ENCODE data around the gene GJD3.
A peak's percentile ranks its signal among the peaks of the same experiment; 100 is the strongest.
"Not testable (repeated sequence)": the region's sequence is repeated elsewhere in the genome, so short reads cannot be mapped to it uniquely, and the experiment has no call there.

Gene GJD3, protein sequence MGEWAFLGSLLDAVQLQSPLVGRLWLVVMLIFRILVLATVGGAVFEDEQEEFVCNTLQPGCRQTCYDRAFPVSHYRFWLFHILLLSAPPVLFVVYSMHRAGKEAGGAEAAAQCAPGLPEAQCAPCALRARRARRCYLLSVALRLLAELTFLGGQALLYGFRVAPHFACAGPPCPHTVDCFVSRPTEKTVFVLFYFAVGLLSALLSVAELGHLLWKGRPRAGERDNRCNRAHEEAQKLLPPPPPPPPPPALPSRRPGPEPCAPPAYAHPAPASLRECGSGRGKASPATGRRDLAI

DNA sequence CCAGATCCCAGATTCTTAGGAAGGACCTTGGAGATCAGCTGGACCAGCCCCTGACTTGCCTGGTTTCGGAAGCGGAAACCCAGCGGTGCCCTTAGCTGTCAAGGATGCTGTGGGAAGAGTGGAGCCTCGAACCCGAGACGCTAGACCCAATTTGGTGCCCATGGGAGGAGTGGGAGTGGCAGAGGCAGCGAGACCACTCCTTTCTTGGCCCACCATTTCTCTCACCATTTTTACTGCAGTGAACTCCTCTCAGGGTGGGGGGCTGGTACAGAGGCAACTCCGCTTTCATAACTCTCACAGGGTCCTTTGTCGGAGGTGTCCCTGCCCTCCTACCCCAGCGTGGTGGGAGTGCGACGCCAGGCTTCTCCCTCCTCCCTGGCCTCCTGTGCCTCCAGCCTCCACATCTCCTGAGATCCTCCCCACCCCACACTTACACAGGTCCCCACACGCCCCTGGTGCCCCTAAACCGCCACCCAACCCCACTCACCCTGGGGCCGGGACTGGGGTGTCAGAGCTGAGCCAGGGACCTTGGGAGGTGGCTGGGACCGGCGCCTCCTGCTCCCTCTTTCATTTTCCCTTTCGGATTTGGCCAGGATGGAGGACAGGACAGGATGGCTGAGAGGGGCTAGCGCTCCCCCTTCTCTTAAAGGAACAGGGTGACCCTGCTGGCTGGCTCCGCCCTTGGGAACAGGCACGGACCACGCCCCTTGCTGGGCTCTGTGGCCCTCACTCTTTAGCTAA lies at the start of gene GJD3:
GJD3 (minus strand) TSS at position 617 of the 741 bp plus-strand sequence. CDS start 922 bp downstream, outside the sequence.
- H3K4me1 Mint-ChIP-seq (ENCODE audit: low read depth), result peaks cover 17% of the 10 kb centered on the region
- no peaks in the 10 kb centered on the region for H3K9me3 Mint-ChIP-seq
- H3K36me3 Mint-ChIP-seq (ENCODE audit: low read depth), result no peaks in the 10 kb centered on the region
- H3K27me3 Mint-ChIP-seq, result peaks cover 19% of the 10 kb centered on the region
- H3K27ac Mint-ChIP-seq, result no peak within 1 kb of the TSS
- peak within 1 kb of the TSS; percentile 78 for H3K4me3 Mint-ChIP-seq

DNA sequence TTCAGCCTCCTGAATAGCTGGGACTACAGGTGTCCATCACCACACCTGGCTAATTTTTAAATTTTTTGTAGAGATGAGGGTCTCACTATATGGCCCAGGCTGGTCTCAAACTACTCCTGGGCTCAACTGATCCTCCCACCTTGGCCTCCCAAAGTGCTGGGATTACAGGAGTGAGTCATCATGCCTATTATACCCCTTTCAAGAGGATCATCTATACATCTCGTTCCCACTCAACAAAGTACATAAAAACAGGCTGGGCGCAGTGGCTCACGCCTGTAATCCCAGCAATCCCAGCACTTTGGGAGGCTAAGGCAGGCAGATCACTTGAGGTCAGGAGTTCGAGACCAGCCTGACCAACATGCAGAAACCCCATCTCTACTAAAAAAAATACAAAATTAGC lies 49.8 kb upstream of the GJD3 start:
- peaks cover 57% of the 10 kb centered on the region for H3K36me3 Mint-ChIP-seq (ENCODE audit: low read depth)
- H3K27me3 Mint-ChIP-seq, H3K27ac Mint-ChIP-seq, H3K4me3 Mint-ChIP-seq, H3K9me3 Mint-ChIP-seq: not testable (repeated sequence)
- peaks cover 27% of the 10 kb centered on the region for H3K4me1 Mint-ChIP-seq (ENCODE audit: low read depth)

DNA sequence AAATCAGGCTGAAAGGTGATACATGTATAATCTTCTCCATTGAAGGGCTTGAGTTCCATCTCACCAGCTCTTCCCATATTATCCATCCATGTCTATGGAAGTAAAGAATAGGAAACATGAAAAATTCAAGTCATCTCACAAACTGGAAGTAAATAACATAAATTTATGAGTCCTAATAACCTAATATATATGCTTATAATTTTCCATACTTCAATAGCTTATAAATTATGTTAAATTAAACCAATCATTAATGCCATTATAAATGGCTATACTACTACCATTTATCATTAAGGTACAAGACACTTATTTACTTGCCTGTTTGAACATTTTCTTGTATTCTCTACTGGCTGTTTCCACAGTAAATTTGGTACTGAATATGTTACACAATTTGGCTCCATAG lies 48.3 kb upstream of the GJD3 start:
- peaks cover 18% of the 10 kb centered on the region for H3K4me1 Mint-ChIP-seq (ENCODE audit: low read depth)
- no peaks in the 10 kb centered on the region for H3K9me3 Mint-ChIP-seq
- no peak overlapping the region for H3K27ac Mint-ChIP-seq
- peaks cover 62% of the 10 kb centered on the region for H3K36me3 Mint-ChIP-seq (ENCODE audit: low read depth)
- H3K4me3 Mint-ChIP-seq, result peak overlapping the region; percentile 15
- no peaks in the 10 kb centered on the region for H3K27me3 Mint-ChIP-seq

DNA sequence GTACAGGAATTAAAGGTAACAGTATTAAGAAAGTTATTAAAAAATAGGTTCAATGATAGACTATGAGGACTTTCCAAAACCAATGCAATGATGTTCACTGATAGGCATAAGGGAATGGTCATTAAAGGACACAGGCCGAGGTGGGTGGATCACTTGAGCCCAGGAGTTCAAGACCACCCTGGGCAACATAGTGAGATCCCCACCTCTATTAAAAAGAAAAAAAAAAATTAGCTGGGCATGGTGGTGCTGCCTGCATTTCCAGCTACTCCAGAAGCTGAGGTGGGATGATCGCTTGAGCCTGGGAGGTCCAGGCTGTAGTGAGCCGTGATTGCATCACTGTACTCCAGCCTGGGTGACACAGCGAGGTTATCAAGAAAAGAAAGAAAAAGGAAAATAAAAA lies 47.3 kb upstream of the GJD3 start:
- H3K27me3 Mint-ChIP-seq, result no peaks in the 10 kb centered on the region
- H3K4me3 Mint-ChIP-seq, result no peak overlapping the region
- no peak overlapping the region for H3K27ac Mint-ChIP-seq
- no peaks in the 10 kb centered on the region for H3K9me3 Mint-ChIP-seq
- peaks cover 68% of the 10 kb centered on the region for H3K36me3 Mint-ChIP-seq (ENCODE audit: low read depth)
- H3K4me1 Mint-ChIP-seq (ENCODE audit: low read depth), result peaks cover 13% of the 10 kb centered on the region

DNA sequence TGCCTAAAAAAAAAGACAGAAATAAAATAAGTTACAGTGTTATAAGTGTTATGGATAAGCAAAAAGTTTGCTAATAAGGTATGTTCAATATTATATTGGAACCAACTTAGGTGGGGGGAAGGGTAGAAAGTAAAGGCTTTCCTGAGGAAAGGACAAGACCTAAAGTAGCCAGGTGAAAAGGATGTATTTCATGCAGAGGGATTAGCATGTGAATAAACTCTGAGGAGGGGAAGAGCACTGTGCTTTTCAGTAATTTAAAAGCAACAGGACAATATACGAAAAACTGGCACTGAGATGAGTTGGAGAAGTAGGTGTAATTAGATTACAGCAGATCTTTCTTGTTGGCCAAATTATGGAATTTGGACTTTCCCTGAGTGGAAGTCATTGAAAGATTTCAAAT lies 45.5 kb upstream of the GJD3 start:
- H3K27ac Mint-ChIP-seq, result no peak overlapping the region
- H3K27me3 Mint-ChIP-seq, result no peaks in the 10 kb centered on the region
- H3K36me3 Mint-ChIP-seq (ENCODE audit: low read depth), result peaks cover 61% of the 10 kb centered on the region
- H3K9me3 Mint-ChIP-seq, result no peaks in the 10 kb centered on the region
- H3K4me3 Mint-ChIP-seq, result no peak overlapping the region
- no peaks in the 10 kb centered on the region for H3K4me1 Mint-ChIP-seq (ENCODE audit: low read depth)

DNA sequence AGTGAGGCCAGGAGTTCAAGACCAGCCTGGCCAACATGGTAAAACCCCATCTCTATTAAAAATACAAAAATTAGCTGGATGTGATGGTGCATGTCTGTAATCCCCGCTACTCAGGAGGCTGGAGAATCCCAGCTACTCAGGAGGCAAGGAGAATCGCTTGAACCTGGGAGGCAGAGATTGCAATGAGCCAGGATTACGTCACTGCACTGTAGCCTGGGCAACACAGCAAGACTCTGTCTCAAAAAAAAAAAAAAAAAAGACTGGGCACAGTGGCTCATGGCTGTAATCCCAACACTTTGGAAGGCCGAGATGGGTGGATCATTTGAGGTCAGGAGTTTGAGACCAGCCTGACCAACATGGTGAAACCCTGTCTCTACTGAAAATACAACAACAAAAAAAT lies 45.0 kb upstream of the GJD3 start:
- not testable (repeated sequence) for H3K4me1 Mint-ChIP-seq (ENCODE audit: low read depth); H3K9me3 Mint-ChIP-seq; H3K4me3 Mint-ChIP-seq; H3K27me3 Mint-ChIP-seq; H3K27ac Mint-ChIP-seq
- peaks cover 65% of the 10 kb centered on the region for H3K36me3 Mint-ChIP-seq (ENCODE audit: low read depth)

DNA sequence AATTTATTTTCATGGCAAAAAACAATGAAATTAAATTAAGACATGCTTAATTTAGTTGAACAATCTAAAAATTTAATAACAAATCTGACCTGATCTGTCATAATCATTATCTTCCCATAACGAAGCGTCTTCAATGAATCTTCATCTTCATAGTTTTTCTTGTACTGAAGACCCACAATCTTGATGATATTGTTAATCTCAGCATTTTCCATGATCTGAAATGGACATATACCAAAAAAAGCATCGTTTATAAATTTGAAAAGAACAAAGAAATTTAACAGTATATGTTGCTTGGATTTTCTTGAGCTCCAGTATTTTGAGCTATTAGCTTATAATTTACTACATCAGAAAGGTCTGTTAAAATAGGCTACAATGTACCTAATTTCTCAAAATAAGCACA lies 42.9 kb upstream of the GJD3 start:
- peaks cover 74% of the 10 kb centered on the region for H3K36me3 Mint-ChIP-seq (ENCODE audit: low read depth)
- H3K4me1 Mint-ChIP-seq (ENCODE audit: low read depth), result peaks cover 7% of the 10 kb centered on the region
- no peaks in the 10 kb centered on the region for H3K27me3 Mint-ChIP-seq
- no peak overlapping the region for H3K4me3 Mint-ChIP-seq
- no peak overlapping the region for H3K27ac Mint-ChIP-seq
- H3K9me3 Mint-ChIP-seq, result no peaks in the 10 kb centered on the region

DNA sequence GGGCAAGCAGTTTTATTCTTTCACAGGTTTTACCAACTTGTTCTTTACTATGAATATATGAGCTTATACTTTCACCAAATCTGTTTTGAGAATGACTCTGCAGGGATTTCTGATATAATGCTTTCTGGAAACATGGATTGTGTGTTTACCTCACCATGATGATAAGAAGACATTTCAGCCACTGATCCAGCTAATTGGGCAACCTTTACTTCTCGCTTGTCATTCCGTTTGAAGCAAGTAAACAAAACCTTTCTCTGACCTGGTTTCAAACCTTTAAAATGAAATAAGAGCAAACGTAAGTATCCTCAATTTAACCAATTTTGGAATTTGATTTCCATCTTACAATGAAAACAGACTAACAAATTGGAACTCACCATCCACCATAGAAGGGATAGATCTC lies 39.5 kb upstream of the GJD3 start:
- Mint-ChIP-seq H3K27me3 (no peaks in the 10 kb centered on the region), H3K36me3 (ENCODE audit: low read depth) (peaks cover 82% of the 10 kb centered on the region), H3K9me3 (no peaks in the 10 kb centered on the region), H3K4me1 (ENCODE audit: low read depth) (peaks cover 7% of the 10 kb centered on the region), H3K4me3 (no peak overlapping the region), H3K27ac (no peak overlapping the region)

DNA sequence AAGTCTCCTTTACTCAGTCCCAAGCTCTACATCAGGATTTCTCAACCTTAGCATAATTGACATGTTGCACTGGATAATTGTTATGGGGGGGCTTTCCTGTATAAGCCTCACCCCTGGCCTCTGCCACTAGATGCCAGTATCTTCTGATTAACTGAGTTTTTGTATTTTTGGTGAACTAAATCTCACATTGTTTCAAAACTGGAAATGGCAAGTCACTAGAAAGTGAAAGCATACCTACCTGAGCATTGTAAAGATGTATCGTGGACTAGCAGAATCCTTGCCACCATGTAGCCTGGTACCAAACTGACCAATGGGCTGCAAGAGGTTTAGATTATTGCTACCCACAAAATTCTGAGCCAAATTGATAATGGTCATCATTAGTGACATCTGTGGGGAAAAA lies 38.1 kb upstream of the GJD3 start:
- no peak overlapping the region for H3K27ac Mint-ChIP-seq
- H3K4me1 Mint-ChIP-seq (ENCODE audit: low read depth), result peaks cover 7% of the 10 kb centered on the region
- H3K4me3 Mint-ChIP-seq, result no peak overlapping the region
- H3K36me3 Mint-ChIP-seq (ENCODE audit: low read depth), result peaks cover 86% of the 10 kb centered on the region
- H3K9me3 Mint-ChIP-seq, result no peaks in the 10 kb centered on the region
- no peaks in the 10 kb centered on the region for H3K27me3 Mint-ChIP-seq

DNA sequence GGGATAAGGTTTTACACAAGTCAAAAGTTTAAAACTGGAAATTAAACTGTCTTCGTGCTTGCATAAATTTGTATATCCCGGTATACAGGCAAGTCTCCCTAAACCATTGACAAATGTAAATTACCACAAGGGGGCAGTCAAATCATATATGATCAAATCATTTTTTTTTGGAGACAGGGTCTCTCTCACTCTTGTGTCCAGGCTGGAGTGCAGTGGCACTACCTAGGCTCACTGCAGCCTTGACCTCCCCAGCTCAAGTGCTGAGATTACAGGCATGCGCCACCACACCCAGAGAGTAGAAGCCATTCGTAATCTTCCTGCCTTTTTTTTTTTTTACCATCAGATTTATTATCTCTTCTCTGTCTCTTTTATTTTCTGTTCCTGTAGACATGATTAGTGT lies 34.6 kb upstream of the GJD3 start:
- Mint-ChIP-seq H3K9me3 (no peaks in the 10 kb centered on the region), H3K27me3 (no peaks in the 10 kb centered on the region), H3K4me3 (no peak overlapping the region), H3K4me1 (ENCODE audit: low read depth) (peaks cover 6% of the 10 kb centered on the region), H3K36me3 (ENCODE audit: low read depth) (peaks cover 85% of the 10 kb centered on the region), H3K27ac (no peak overlapping the region)

DNA sequence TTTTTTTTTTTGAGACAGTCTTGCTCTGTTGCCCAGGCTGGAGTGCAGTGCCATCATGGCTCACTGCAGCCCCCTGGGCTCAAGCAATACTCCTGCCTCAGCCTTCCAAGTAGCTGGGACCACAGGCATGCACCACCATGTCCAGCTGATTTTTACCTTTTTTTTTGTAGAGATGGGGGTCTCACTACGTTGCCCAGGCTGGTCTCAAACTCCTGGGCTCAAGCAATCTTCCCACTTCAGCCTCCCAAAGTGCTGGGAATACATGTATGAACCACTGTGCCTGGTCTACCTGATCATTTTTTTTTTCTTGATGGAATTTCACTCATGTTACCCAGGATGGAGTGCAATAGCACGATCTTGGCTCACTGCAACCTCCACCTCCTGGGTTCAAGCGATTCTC lies 22.0 kb upstream of the GJD3 start:
- not testable (repeated sequence) for H3K27ac Mint-ChIP-seq; H3K4me1 Mint-ChIP-seq (ENCODE audit: low read depth); H3K9me3 Mint-ChIP-seq; H3K27me3 Mint-ChIP-seq; H3K4me3 Mint-ChIP-seq
- H3K36me3 Mint-ChIP-seq (ENCODE audit: low read depth), result peaks cover 37% of the 10 kb centered on the region

DNA sequence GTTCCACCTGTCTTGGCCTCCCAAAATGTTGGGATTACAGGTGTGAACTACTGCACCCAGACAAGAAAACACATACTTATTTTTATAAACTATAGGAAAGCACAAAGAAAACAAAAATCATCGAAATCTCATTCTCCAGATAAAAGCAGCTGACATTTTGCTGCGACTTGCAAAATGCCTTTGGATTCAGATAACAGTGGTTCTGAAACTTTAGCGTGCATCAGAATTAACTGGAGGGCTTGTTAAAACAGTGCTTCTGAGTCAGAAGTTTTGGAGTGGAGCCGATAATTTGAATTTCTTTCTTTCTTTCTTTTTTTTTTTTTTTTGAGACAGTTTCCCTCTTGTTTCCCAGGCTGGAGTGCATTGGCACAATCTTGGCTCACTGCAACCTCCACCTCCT lies 17.7 kb upstream of the GJD3 start:
- no peaks in the 10 kb centered on the region for H3K27me3 Mint-ChIP-seq
- H3K9me3 Mint-ChIP-seq, result no peaks in the 10 kb centered on the region
- H3K27ac Mint-ChIP-seq, result no peak overlapping the region
- H3K4me1 Mint-ChIP-seq (ENCODE audit: low read depth), result no peaks in the 10 kb centered on the region
- no peaks in the 10 kb centered on the region for H3K36me3 Mint-ChIP-seq (ENCODE audit: low read depth)
- no peak overlapping the region for H3K4me3 Mint-ChIP-seq

DNA sequence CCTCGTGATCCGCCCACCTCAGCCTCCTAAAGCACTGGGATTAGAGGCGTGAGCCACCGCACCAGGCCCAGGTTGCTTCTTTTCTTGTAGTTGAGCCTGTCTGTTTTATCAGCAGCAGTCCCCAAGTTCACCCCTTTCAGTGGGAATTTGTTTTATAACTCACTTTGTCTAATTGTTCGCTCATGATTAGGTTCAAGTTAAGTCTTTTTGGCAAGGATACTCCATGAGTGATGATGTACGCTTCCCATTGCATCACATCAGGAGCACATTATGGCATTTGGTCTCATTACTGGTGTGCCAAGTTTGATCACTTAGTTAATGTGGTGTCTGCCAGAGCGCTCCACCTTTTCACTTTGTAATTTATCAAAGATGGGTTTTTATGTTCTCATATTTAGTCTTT lies 14.4 kb upstream of the GJD3 start:
- Mint-ChIP-seq H3K4me3 (no peak overlapping the region), H3K27ac (no peak overlapping the region), H3K9me3 (no peaks in the 10 kb centered on the region), H3K36me3 (ENCODE audit: low read depth) (no peaks in the 10 kb centered on the region), H3K4me1 (ENCODE audit: low read depth) (peaks cover 12% of the 10 kb centered on the region), H3K27me3 (no peaks in the 10 kb centered on the region)

DNA sequence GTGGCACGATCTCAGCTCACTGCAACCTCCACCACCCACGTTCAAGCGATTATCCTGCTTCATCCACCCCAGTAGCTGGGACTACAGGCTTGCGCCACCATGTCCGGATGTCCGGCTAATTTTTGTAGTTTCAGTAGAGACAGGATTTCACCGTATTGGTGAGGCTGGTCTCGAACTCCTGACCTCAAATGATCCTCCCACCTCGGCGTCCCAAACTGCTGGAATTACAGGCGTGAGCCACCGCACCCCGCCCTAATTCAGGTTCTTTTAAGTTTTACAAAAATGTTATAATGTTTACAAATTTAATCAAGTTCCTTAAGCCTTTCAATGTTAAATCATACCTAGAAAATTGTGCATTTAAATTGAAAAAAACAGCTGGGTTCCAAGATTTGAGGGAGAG lies 13.3 kb upstream of the GJD3 start:
- Mint-ChIP-seq H3K27me3 (no peaks in the 10 kb centered on the region), H3K4me3 (no peak overlapping the region), H3K4me1 (ENCODE audit: low read depth) (peaks cover 23% of the 10 kb centered on the region), H3K36me3 (ENCODE audit: low read depth) (no peaks in the 10 kb centered on the region), H3K9me3 (no peaks in the 10 kb centered on the region), H3K27ac (no peak overlapping the region)

DNA sequence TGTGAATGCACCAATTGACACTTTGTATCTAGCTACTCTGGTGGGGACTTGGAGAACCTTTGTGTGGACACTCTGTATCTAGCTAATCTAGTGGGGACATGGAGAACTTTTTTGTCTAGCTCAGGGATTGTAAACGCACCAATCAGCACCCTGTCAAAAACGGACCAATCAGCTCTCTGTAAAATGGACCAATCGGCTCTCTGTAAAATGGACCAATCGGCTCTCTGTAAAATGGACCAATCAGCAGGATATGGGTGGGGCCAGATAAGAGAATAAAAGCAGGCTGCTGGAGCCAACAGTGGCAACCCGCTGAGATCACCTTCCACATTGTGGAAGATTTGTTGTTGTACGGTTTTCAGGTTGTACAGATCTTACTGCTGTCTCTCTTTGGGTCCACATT lies 12.0 kb upstream of the GJD3 start:
- Mint-ChIP-seq H3K4me3 (peak overlapping the region; percentile 10), H3K27ac (peak overlapping the region; percentile 0), H3K4me1 (ENCODE audit: low read depth) (peaks cover 31% of the 10 kb centered on the region)
- not testable (repeated sequence) for H3K27me3 Mint-ChIP-seq; H3K36me3 Mint-ChIP-seq (ENCODE audit: low read depth); H3K9me3 Mint-ChIP-seq

DNA sequence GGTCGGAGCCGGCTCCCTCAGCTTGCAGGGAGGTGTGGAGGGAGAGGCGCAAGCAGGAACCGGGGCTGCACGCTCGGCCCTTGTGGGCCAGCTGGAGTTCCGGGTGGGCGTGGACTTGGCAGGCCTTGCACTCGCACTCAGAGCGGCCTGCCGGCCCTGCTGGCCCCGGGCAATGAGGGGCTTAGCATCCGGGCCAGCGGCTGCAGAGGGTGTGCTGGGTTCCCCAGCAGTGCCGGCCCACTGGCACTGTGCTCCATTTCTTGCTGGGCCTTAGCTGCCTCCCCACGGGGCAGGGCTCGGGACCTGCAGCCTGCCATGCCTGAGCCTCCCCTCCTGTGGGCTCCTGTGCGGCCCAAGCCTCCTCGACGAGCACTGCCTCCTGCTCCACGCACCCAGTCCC lies 11.2 kb upstream of the GJD3 start:
- H3K36me3 Mint-ChIP-seq (ENCODE audit: low read depth); H3K4me3 Mint-ChIP-seq; H3K27me3 Mint-ChIP-seq; H3K9me3 Mint-ChIP-seq; H3K27ac Mint-ChIP-seq: not testable (repeated sequence)
- peaks cover 36% of the 10 kb centered on the region for H3K4me1 Mint-ChIP-seq (ENCODE audit: low read depth)
